NB4 (cell line): ENCODE data around the gene IL18RAP.
A peak's percentile ranks its signal among the peaks of the same experiment; 100 is the strongest.

Experiments used
- DNase-seq: peaks from one replicate; pipeline ENCODE4 v3.0.0; 2010; ENCODE audit warnings: low read depth
- H3K4me3 ChIP-seq: one replicate; pipeline ENCODE4 v1.5.1; 2011; ENCODE audit warnings: mild to moderate bottlenecking, low read depth, low read length, moderate library complexity
- CTCF ChIP-seq: IDR thresholded peaks from one replicate; pipeline ENCODE4 v1.5.1; 2012; ENCODE audit warnings: low read depth, low read length
- MAX ChIP-seq: IDR thresholded peaks from 2 replicates; pipeline ENCODE4 v1.6.1; 2011; ENCODE audit warnings: low read depth, low read length
- MYC ChIP-seq: IDR thresholded peaks from 2 replicates; pipeline ENCODE4 v1.6.1; 2011; ENCODE audit warnings: low read depth, low read length
- POLR2A ChIP-seq: IDR thresholded peaks from 2 replicates; pipeline ENCODE4 v1.6.1; 2011; ENCODE audit warnings: mild to moderate bottlenecking; ENCODE audit not compliant: insufficient read length; ENCODE audit errors: extremely low read depth

Gene IL18RAP

GRCh38 chr2:102423368-102423767 is 408 bp downstream of the IL18RAP start:
- TF ChIP-seq MYC (no peak), CTCF (no peak), MAX (no peak), POLR2A (no peak)
- DNase-seq: no peak

GRCh38 chr2:102424754-102425153 is 1.8 kb downstream of the IL18RAP start:
- DNase-seq: peak; percentile 67
- no peak overlapping the region for H3K4me3 ChIP-seq
- TF ChIP-seq MAX (peak; percentile 70), CTCF (no peak)

More at GRCh38 chr2:102423368-102423767, 408 bp downstream of the IL18RAP start:
- no peak overlapping the region for H3K4me3 ChIP-seq

- TF ChIP-seq MAX: no peak
- TF ChIP-seq CTCF: no peak
- no peak for TF ChIP-seq MYC
- no peak for TF ChIP-seq POLR2A
These were observed 2.6 kb downstream of the IL18RAP start for GRCh38 chr2:102425441-102426132.

GRCh38 chr2:102427249-102427648 is 4.3 kb downstream of the IL18RAP start:
- no peak overlapping the region for H3K4me3 ChIP-seq
- DNase-seq: no peak
- TF ChIP-seq POLR2A: no peak
- TF ChIP-seq CTCF: no peak

More at GRCh38 chr2:102425441-102426132, 2.6 kb downstream of the IL18RAP start:
- no peak overlapping the region for H3K4me3 ChIP-seq
- DNase-seq: no peak

- no peak overlapping the region for H3K4me3 ChIP-seq
- no peak for DNase-seq
- TF ChIP-seq MYC (no peak), CTCF (no peak), POLR2A (no peak), MAX (no peak)
These were observed 5.6 kb downstream of the IL18RAP start for GRCh38 chr2:102428573-102428972.

- no peak for TF ChIP-seq MAX
- no peak for TF ChIP-seq POLR2A
- no peak for TF ChIP-seq CTCF
- no peak for TF ChIP-seq MYC
- no peak overlapping the region for H3K4me3 ChIP-seq
- DNase-seq: no peak
These were observed 9.4 kb downstream of the IL18RAP start for GRCh38 chr2:102432386-102432785.
